Stimulated activated CD8-positive, alpha-beta memory T cell treated with anti-CD3 and anti-CD28 coated beads, Interleukin-2, amount 100 ng/mL, for 1 hour (primary cell): ENCODE results near the gene ZNF264.
A peak's percentile ranks its signal among the peaks of the same experiment; 100 is the strongest.
"Not testable (repeated sequence)": the region's sequence is repeated elsewhere in the genome, so short reads cannot be mapped to it uniquely, and the experiment has no call there.

Source experiments
- DNase-seq, 2 donors: peaks; one replicate each; pipeline ENCODE4 v3.0.0-alpha.2; 2020; ENCODE audit warnings: low read depth in 2 of 2

Gene ZNF264

DNA sequence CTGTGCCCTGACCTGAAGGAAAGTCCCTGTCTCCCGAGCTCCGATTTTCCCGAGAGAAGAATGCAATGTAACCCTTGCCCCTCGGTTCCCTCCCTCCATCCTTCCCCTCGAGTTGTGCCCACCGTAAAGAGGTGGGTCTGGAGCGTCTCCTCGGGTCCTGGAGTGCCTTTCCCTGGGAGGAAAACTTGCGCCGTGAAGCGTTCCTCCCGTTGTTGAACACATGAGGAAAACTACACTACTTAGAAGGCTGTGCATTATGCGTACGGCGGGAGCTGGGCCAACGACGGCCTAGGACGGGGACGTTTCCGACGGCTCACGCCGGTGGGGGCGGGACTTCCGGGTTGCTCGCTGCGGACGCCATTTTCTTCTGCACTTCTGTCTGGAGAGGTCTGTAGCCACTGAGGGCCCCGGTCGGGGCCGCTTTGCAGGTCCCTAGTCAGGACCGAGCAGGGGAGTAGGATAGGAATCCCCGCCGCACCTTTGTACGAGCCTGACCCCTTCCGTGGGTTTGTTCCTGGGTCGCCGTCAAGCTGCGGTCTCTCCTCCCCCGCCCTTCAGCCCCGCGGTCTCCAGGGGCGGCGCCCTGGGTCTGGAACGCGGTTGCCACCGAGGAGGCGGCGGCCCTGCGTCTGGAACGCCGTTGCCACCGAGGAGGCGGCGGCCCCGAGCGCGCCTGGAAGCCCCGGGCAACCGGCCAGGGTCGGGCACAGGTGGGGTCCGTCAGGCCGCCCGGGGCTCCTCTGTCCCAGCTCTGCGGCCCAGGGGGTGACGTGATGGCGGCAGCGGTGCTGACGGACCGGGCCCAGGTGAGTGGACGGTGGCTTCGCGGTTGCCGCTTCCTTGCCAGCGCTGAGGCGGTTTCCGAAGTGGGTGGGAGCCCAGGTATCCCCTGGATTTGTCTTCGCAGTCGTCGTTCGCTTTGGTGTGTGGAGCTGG lies at the start of gene ZNF264:
ZNF264 (plus strand) TSS at position 360 of the 936 bp plus-strand sequence; CDS start at position 774, 414 bp downstream.
- peak; percentile 83 to 84 for DNase-seq

GRCh38 chr19:57141699-57142098 lies 49.6 kb upstream of the ZNF264 start:
- no peak for DNase-seq

- DNase-seq = no peak
These were observed 38.4 kb upstream of the ZNF264 start for GRCh38 chr19:57152921-57153320.

DNA sequence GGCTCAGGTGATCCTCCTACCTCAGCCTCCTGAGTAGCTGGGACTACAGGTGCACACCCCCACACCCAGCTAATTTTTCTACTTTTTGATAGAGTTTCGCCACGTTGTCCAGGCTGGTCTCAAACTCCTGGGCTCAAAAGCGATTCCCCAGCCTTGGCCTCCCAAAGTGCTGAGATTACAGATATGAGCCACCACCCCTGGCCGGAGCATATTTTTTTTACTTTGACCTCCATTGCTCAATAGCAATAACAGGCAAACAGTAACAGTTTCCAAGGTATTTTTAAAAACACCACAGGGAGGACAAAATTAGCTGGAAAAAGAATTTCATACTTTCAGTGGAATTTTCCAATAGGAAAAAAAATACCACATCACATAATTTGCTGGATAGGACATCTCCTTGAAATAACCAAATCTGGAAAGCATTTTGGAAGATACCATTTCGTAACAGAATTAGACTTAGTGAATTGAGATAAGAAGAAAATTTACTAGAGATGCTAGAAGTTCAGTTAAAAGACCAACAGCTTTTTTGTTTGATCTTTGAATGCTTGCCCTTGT lies 29.2 kb upstream of the ZNF264 start:
- no peak for DNase-seq

DNA sequence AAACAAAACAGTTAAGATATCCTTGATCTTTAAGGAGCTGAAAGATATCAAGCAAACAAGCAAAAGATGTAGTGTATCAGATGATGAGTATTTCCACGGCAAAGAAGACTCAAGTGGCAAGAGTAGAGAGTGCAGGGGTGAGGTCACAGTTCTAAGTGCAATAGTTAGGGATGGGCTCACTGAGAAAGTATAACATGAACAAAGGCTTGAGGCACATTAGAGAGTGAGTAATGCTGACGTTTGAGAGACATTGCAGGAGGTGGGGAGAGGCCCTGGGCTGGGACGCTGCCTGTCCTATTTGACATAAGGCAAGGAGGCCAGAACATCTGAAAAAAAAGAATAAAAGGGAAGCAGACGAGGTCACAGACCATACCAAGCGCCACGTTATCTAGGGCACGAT lies 25.5 kb upstream of the ZNF264 start:
- no peak for DNase-seq

DNA sequence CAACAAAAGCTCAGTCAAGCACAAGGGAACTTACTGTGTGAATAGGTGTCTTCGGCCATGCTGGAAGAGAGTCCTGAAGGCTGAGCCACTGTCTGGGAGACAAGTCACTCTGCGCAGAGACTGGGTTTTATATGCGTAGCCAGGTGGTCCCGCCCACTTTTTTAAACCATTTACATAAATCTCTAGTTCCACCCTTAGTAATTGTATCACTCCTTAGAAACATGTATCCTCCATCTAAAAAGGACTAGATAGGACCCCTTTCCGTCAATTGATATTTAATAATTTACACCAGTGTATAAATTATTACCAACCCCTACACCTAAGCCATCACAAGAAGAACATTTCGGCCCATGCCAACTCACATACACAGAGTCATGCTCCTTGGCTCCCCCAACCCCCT lies 23.9 kb upstream of the ZNF264 start, which contains the start of gene DUXA:
DUXA (minus strand) TSS at position 101 of the 400 bp plus-strand sequence; CDS start at position 59, 42 bp downstream.
- no peak for DNase-seq

- DNase-seq = peak in 1 of 2 donors; percentile 14
These were observed 19.7 kb upstream of the ZNF264 start for GRCh38 chr19:57171551-57172081.

DNA sequence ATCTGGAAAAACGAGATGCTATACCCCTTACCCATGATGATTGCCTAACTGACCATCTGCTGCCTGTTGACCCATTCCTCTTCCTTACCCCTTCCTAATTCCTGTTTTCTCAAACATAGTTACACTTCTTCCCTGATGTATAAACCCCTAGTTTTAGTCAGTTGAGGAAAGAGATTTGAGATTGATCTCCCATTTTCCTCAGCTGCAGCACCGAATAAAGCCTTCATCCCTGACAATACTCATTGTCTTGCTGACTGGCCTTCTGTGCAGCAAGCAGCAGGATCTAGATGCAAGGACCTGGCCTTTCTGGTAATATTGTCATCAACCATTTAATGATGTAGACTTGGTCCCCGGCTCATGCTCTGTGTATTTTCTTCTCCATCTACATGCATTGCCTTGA lies 999 bp upstream of the ZNF264 start:
- no peak for DNase-seq

DNA sequence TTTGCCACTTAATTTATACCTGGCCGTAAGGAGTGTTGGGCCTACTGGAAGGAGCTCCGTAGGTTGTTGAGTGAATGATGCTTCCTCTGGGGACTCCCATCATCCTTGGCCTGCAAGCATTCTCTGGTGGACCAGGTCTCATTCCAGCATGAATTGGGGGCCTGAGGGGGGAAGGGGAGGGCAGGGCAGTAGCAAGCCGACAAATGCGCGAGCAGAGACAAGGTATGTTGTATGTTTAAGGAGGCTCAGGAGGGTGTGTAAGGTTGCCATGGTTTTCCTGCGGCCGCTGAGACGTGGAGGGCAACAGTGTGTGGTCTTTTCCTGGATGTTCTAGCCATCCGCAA lies 749 bp downstream of the ZNF264 start:
- no peak for DNase-seq

GRCh38 chr19:57192993-57193392 lies 1.7 kb downstream of the ZNF264 start:
- DNase-seq = no peak

DNA sequence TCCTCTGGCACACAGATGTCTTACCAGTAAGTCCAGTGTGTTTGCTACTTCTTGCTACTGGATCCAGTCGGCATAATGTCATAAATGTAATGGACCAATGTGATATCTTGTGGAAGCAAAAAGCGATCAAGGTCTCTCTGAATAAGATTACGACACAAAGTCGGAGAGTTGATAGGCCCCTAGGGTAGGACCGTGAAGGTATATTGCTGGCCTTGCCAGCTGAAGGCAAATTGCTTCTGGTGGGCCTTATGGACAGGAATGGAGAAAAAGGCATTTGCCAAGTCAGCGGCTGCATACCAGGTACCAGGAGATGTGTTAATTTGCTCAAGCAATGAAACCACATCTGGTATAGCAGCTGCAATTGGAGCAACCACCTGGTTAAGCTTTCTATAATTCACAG lies 6.6 kb downstream of the ZNF264 start:
- not testable (repeated sequence) for DNase-seq

DNA sequence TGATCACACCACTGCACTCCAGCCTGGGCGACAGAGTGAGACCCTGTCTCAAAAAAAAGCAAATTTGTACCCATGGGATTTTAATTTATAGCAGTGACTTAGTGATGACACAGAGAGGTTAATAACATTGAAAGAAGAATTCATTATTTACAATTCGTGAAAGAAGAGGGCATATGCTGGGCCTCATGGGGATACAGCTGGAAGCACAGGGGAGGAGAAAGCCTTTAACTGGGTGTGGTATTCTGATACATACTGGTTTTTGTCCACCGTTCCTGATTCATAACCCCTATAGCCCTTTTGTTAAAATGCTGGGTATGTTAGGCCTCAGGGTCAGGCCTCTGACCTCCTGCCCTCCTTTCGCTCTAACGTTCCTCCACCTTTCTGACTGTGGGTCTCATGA lies 10.9 kb downstream of the ZNF264 start:
- no peak for DNase-seq

DNA sequence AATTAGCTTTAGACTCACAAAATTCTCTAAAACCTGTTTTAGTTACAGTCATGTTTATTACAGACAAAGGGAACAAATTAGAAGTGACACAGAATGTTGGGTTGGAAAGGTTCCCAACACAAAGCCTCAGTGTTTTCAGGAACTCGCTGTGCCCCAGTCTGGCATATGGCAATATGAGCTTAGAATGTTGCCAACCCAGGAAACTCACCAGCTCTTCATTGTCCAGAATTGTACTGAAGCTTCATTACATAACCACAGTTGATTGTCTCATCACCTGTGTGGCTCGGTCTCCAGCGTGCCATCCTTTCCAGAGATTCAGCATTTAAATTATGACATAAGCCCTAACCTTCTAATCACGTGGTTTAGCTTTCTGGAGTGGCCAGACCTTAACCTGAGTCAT lies 19.1 kb downstream of the ZNF264 start:
- DNase-seq = no peak

DNA sequence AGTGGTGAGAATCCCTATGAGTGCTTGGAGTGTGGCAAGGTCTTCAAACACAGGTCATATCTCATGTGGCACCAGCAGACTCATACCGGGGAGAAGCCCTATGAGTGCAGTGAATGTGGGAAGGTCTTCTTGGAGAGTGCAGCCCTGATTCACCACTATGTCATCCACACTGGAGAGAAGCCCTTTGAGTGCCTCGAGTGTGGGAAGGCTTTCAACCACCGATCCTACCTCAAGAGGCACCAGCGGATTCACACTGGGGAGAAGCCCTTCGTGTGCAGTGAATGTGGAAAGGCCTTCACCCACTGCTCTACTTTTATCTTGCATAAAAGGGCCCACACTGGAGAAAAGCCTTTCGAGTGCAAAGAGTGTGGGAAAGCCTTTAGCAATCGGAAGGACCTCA lies 20.8 kb downstream of the ZNF264 start:
- no peak for DNase-seq

DNA sequence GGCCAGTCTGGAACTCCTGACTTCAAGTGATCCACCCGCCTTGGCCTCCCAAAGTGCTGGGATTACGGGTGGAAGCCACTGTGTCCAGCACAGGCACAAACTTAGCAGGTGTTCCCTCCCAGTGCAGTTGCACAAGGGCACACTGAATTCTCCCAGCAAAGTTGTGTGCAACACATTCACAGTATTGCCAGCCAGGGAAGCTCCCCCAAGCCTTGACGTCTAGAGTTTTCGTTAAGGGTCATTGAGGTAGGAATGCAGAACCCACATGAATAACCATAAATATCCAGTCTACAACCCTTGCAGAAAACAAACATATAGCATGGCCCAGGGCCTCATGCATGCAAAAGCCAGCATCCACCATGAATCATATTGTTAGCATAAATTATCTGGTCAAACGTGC lies 36.2 kb downstream of the ZNF264 start:
- no peak for DNase-seq

- no peak for DNase-seq
These were observed 40.4 kb downstream of the ZNF264 start for GRCh38 chr19:57231686-57232085.

DNA sequence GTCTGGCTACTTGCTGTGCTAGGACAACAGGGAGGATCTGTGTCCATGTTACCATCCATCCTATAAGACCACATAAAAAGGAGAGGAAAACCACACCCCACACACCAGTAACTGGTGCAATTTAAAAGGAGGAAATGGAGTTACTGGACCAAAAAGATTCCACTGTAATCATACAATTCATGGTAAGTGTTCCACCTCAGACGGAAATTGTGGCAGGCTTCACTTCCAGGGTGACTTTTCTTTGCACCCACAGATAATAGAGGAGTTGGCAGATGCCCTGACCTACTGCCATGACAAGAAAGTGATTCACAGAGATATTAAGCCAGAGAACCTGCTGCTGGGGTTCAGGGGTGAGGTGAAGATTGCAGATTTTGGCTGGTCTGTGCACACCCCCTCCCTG lies 41.9 kb downstream of the ZNF264 start:
- DNase-seq = no peak

- no peak for DNase-seq
These were observed 48.6 kb downstream of the ZNF264 start for GRCh38 chr19:57239982-57240310.

DNA sequence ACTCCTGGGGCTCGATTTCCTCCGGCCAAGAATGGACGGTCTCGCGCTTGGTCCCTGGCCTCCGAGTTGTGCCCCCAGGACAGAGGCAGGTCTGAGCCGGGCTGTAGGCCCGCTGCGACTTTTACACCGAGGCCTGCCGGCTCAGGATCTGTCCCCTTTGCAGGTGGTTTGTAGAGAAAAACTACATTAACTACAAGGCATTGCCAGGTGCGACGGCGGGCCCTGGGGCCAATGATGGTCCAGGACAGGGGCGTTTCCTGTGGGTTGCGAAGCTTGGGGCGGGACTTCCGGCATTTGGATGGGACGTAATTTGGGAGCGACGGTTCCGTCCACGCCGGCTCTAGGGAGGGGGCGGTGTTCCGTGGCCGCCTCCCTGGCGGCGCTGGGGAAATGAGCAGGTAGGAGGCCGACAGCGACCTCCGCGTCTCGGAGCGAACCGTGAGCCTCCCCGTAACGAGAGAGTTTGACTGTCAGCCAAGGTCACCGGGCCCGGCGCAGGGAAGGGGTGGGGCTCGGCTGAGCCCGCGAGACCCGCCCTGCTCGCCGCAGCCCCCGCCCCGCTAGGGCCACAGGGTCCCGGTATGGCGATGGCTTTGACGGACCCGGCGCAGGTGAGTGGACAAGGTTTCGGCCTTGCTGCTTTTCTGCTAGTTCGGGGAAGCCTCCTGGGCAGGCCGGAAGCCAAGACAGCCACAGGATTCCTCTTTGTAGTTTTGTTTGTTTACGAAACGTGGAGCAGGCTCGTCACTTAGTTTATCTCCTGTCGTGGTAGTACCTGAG lies 49.2 kb downstream of the ZNF264 start, which contains the start of gene ZNF805:
ZNF805 (plus strand) TSS at position 322 of the 780 bp plus-strand sequence; CDS start at position 582, 260 bp downstream.
- peak; percentile 92 to 93 for DNase-seq

GRCh38 chr19:57241176-57241575 lies 49.9 kb downstream of the ZNF264 start:
- DNase-seq = no peak

GRCh38 chr19:57242821-57243220 lies 51.5 kb downstream of the ZNF264 start:
- DNase-seq = no peak

DNA sequence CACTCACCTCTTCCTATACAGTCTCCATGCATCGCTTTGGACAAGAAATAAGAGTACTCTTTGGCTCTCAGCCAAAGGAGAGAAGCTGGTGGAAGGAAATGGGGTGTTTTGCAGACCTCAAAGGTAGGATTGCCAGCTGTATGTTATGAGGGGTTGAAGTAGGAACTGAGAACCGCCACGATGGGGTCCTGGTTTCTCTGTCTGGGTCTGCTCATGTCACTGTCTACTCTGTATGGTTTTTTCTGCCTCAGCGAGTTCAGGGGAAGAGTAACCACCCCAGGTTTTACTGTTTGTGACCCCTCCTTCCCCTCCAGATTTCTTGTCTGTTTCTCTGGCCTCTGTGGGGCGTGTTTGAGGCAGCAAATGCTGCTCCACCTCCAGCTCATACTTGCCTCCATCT lies 53.2 kb downstream of the ZNF264 start:
- DNase-seq = no peak
